Smooth muscle cell (in vitro differentiated cells): ENCODE data around the gene FOXO4. TPM values are rescaled to one million over a fixed set of nuclear protein-coding genes. Genes with fewer than 3 reads are reported as not detected.
"Not testable (repeated sequence)": the region's sequence is repeated elsewhere in the genome, so short reads cannot be mapped to it uniquely, and the experiment has no call there.

Experiments used
- DNase-seq: peaks from one replicate; lab custom pipeline; 2025; ENCODE audit not compliant: unreplicated experiment; lab: John Stamatoyannopoulos, UW
- H2AFZ ChIP-seq: fragments of 200-600 bp; sonication (generic); 2 replicates; pipeline ENCODE4 v1.6.0; 2016; ENCODE audit warnings: antibody characterized with exemption, low read depth, mild to moderate bottlenecking
- H3F3A ChIP-seq: fragments of 200-600 bp; sonication (generic); 2 replicates; pipeline ENCODE4 v1.6.0; 2017; ENCODE audit warnings: antibody characterized with exemption, low read depth
- H3K27ac ChIP-seq: fragments of 200-600 bp; sonication (generic); 2 replicates; pipeline ENCODE4 v1.5.1; 2016; ENCODE audit warnings: low read depth, mild to moderate bottlenecking
- H3K27me3 ChIP-seq: fragments of 200-600 bp; sonication (generic); 2 replicates; pipeline ENCODE4 v1.6.1; 2016; ENCODE audit warnings: low read depth, mild to moderate bottlenecking
- H3K36me3 ChIP-seq: fragments of 200-600 bp; sonication (generic); 2 replicates; pipeline ENCODE4 v1.5.1; 2016; ENCODE audit warnings: low read depth
- H3K4me1 ChIP-seq: fragments of 200-600 bp; sonication (generic); 2 replicates; pipeline ENCODE4 v1.5.1; 2016; ENCODE audit warnings: low read depth
- H3K4me2 ChIP-seq: fragments of 200-600 bp; sonication (generic); 2 replicates; pipeline ENCODE4 v1.6.0; 2016; ENCODE audit warnings: mild to moderate bottlenecking
- H3K4me3 ChIP-seq: fragments of 200-600 bp; sonication (generic); 2 replicates; pipeline ENCODE4 v1.5.1; 2016; ENCODE audit warnings: mild to moderate bottlenecking
- H3K79me2 ChIP-seq: fragments of 200-600 bp; sonication (generic); 2 replicates; pipeline ENCODE4 v1.6.0; 2016; ENCODE audit warnings: low read depth, mild to moderate bottlenecking
- H3K9ac ChIP-seq: fragments of 200-600 bp; sonication (generic); 2 replicates; pipeline ENCODE4 v1.6.0; 2016; ENCODE audit warnings: low read depth
- H3K9me3 ChIP-seq: fragments of 200-600 bp; sonication (generic); replicated peaks from 2 replicates; pipeline ENCODE4 v1.5.1; 2016; ENCODE audit warnings: low read depth
- H4K20me1 ChIP-seq: fragments of 200-600 bp; sonication (generic); 2 replicates; pipeline ENCODE4 v1.6.0; 2016; ENCODE audit warnings: low read depth
- CTCF ChIP-seq: fragments of 200-600 bp; sonication (generic); IDR thresholded peaks from 2 replicates; pipeline ENCODE4 v1.5.1; 2017; ENCODE audit warnings: borderline replicate concordance, mild to moderate bottlenecking, antibody characterized with exemption; ENCODE audit not compliant: insufficient read depth, poor library complexity, severe bottlenecking
- WGBS: methylation state at CpG from one replicate; pipeline ENCODE4 v1.1.7; 2016; ENCODE audit warnings: low lambda C conversion rate; 5-methylcytosine and 5-hydroxymethylcytosine counted together
- polyA plus RNA-seq: library from polyadenylated mRNA; unstranded; fragments of >200 nt; fragmentation: Nextera tagmentation; extraction: Ambion mirVana; gene quantifications from 2 replicates; pipeline ENCODE4 v1.2.1, GENCODE V29; 2016
- total RNA-seq: library from RNA; depleted of rRNA; stranded (reverse); fragments of >200 nt; gene quantifications from 2 replicates; pipeline ENCODE4 v1.2.3, GENCODE V29; 2014

The FOXO4 gene
- total RNA-seq, result 3.9 and 4.1 TPM in 2 replicates
- 2.1 and 3.4 TPM in 2 replicates for polyA plus RNA-seq

- H3K27me3 ChIP-seq, result no peaks in the 10 kb centered on the region
- no peaks in the 10 kb centered on the region for H4K20me1 ChIP-seq
- 49% methylated on average over 29 of the region's 29 CpGs for WGBS
- H3K4me3 ChIP-seq, result peak within 1 kb of the TSS; percentile 61
- no peak for TF ChIP-seq CTCF
- no peaks in the 10 kb centered on the region for H3K36me3 ChIP-seq
- no peak within 1 kb of the TSS for H3K27ac ChIP-seq
- H3K79me2 ChIP-seq, result no peaks in the 10 kb centered on the region
- no peaks in the 10 kb centered on the region for H3K4me1 ChIP-seq
- H3K9ac ChIP-seq, result no peak within 1 kb of the TSS
- H3K4me2 ChIP-seq, result peak within 1 kb of the TSS; percentile 87
- peak; percentile 40 for DNase-seq
- peak within 1 kb of the TSS; percentile 95 for H2AFZ ChIP-seq
- H3K9me3 ChIP-seq, result no peaks in the 10 kb centered on the region
- H3F3A ChIP-seq, result no peaks in the 10 kb centered on the region
These were observed at the start of gene FOXO4 for GRCh38 chrX:71095555-71095980. Gene FOXO4 (plus strand): TSS chrX:71095851. CDS start chrX:71096529, 678 bp downstream.

- not testable (repeated sequence) for H3K4me3 ChIP-seq, H3K9me3 ChIP-seq, H3K27me3 ChIP-seq, H4K20me1 ChIP-seq, H3K4me1 ChIP-seq, DNase-seq, H2AFZ ChIP-seq, H3K79me2 ChIP-seq, H3F3A ChIP-seq, H3K9ac ChIP-seq, H3K27ac ChIP-seq, H3K4me2 ChIP-seq, H3K36me3 ChIP-seq
- WGBS, result 96% methylated on average over 8 of the region's 8 CpGs
These were observed 47.8 kb upstream of the FOXO4 start for GRCh38 chrX:71047891-71048290.

GRCh38 chrX:71052721-71053120 is 42.9 kb upstream of the FOXO4 start:
- no peaks in the 10 kb centered on the region for H3K36me3 ChIP-seq
- no peaks in the 10 kb centered on the region for H3K4me1 ChIP-seq
- H3K27ac ChIP-seq, result no peak overlapping the region
- no peak overlapping the region for H2AFZ ChIP-seq
- H3K27me3 ChIP-seq, result no peaks in the 10 kb centered on the region
- no peak overlapping the region for H3K4me2 ChIP-seq
- H3K79me2 ChIP-seq, result no peaks in the 10 kb centered on the region
- TF ChIP-seq CTCF, result no peak
- H3K4me3 ChIP-seq, result no peak overlapping the region
- no peak for DNase-seq
- H3K9ac ChIP-seq, result no peak overlapping the region
- 62% methylated on average over 7 of the region's 7 CpGs for WGBS
- H3F3A ChIP-seq, result no peaks in the 10 kb centered on the region
- no peaks in the 10 kb centered on the region for H4K20me1 ChIP-seq
- no peaks in the 10 kb centered on the region for H3K9me3 ChIP-seq

GRCh38 chrX:71053217-71053621 is 42.4 kb upstream of the FOXO4 start:
- Histone ChIP-seq H3K4me2 (no peak overlapping the region), H2AFZ (no peak overlapping the region), H4K20me1 (no peaks in the 10 kb centered on the region), H3K4me3 (no peak overlapping the region), H3K9ac (no peak overlapping the region), H3K36me3 (no peaks in the 10 kb centered on the region), H3F3A (no peaks in the 10 kb centered on the region), H3K27ac (no peak overlapping the region), H3K79me2 (no peaks in the 10 kb centered on the region), H3K9me3 (no peaks in the 10 kb centered on the region), H3K4me1 (no peaks in the 10 kb centered on the region), H3K27me3 (no peaks in the 10 kb centered on the region)
- 53% methylated on average over 18 of the region's 18 CpGs for WGBS
- no peak for TF ChIP-seq CTCF
- DNase-seq, result no peak
